GM12801 (cell line): Measurements from ENCODE around the gene TUBA4B.

Source experiments
- TF ChIP-seq, protein P1 (sequence below): IDR thresholded peaks from one replicate; pipeline ENCODE4 v1.5.1; 2011; ENCODE audit warnings: control low read depth; ENCODE audit not compliant: insufficient read length; ENCODE audit errors: extremely low read depth

The TUBA4B gene

DNA sequence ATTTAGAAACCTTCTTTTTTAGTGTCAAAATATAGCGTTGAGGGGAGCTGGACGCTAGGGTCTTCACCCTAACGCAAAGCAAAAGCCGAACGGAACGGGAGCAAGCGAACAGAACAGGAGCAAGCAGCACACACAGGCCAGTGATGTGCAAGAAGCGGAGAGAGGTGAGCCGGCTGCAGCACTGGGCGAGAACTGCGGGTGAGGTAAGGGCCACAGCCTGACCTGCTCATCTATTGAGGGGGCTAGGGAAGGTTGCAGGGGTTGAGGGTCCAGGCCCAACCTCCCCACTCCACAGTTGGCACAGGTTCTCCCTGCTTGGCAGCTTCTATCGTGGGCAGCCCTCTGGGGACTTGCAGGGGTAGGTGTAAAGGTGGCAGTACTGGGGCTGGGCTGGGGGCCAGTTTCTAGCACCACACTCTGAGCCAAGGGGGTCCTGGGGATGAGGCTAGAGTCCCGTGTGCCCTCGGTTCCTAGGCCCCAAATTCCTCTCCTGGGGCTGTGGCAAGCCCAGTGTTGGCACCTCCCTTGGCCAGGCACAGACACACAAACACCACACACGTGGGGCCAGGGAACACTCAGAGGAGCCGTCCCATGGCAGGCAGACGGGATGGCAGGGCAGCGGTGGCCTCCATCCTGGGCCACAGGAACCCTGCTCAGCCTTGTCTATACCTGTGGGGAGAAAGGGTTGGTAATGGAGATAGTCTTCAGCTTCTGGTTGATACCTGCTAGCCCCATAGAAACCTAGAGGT, 33.1 kb upstream of the TUBA4B start:
- TF ChIP-seq, protein P1, sequence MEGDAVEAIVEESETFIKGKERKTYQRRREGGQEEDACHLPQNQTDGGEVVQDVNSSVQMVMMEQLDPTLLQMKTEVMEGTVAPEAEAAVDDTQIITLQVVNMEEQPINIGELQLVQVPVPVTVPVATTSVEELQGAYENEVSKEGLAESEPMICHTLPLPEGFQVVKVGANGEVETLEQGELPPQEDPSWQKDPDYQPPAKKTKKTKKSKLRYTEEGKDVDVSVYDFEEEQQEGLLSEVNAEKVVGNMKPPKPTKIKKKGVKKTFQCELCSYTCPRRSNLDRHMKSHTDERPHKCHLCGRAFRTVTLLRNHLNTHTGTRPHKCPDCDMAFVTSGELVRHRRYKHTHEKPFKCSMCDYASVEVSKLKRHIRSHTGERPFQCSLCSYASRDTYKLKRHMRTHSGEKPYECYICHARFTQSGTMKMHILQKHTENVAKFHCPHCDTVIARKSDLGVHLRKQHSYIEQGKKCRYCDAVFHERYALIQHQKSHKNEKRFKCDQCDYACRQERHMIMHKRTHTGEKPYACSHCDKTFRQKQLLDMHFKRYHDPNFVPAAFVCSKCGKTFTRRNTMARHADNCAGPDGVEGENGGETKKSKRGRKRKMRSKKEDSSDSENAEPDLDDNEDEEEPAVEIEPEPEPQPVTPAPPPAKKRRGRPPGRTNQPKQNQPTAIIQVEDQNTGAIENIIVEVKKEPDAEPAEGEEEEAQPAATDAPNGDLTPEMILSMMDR = no peak

DNA sequence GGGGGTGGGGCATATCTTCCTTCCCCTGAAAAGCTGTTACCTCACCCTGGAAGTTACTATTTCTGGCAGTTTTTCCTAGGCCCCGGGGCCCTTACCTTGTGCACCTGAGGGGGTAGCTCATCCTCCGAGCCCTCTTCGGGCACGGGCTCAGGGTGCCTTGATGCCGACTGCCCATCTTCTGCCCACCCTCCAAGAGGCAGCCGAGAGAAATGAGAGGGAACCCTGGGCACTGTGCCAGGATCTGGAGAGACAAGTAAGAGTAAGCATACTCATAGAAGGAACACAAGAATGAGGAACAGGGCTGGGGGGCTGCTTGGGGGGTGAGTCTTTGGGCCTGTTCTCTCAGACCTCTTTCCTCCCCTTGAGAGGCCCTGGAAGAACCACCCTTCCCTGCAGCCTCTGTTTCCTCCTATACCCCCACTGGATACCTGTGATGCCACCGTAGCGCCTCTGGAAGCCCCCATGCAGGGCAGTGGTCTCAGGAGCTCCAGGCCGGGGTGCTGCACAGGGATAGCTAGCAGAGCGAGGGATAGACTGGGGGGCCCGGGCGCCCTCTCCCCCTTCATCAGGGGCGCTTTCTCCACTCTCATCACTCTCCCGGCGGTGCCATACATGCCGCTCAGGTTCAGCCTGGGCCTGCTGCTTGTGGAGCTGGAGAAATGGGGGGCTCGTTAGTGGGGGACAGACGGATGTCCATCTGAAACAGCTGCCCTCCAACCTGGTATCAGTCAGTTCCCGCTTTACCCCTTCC, 32.2 kb upstream of the TUBA4B start:
- TF ChIP-seq, protein P1 = no peak

DNA sequence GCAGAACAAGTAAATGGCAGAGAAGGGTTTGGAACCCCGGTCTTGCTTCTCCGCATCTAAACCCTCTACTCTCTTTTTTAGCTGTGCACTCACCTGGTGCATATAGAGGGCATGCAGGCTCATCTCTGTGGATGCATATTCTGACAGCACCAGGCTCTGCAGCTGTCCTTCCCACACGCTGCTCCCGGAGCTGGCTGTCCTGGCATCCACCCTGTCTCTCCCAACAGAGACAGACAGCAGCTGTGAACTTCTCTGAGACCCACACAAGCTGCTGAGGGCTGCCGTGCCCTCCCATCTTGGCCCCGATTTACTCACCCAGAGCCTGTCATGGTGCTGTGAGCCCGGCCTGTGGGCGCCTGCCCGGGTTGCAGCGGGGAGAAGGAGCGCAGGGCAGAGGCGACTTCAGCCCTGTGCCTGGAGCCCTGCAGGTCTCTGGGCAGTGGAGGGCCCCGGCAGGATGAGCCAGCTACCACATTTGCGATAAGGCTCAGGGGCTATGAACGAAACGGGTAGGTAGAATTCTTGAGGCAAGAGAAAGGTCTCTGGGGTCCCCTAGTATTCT, 31.0 kb upstream of the TUBA4B start:
- TF ChIP-seq, protein P1 = no peak

DNA sequence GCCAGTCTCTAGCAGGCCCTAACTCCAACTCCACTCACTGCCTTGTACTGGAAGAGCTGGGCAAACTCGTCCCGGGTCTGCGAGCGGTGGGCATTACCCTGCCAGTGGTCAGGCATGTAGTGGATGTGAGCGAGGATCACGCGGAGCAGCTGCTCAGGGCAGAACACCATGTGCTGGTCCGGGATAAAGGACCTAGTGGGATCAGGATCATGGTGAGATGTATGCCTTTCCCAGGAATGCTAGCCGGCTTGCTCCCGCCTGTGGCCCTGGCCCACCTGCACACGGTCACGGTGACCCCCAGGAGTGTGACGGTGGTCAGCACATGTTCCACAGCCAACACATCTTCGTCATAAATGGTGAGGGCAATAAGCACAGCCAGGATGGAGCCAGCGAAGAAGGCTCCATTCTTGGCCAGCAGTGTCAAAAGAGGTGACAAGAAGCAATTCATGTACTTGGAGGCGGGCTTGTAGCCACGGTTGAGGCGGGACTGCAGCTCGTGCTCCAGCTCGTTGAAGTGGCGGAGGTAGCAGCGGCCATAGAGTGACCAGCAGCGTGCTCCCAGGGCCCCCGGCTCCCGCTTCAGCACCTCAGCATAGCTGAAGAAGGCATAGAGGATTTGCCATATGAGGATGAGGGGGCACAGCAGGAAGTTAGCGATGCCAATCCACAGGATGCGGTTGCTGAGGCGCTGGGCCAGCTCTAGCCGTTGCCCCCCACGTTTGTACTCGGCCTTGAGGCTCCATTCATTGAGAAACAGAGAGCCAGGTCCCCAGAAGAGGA, 29.0 kb upstream of the TUBA4B start:
- TF ChIP-seq, protein P1 = no peak

GRCh38 chr2:219225350-219225749, 27.7 kb upstream of the TUBA4B start:
- TF ChIP-seq, protein P1 = no peak

DNA sequence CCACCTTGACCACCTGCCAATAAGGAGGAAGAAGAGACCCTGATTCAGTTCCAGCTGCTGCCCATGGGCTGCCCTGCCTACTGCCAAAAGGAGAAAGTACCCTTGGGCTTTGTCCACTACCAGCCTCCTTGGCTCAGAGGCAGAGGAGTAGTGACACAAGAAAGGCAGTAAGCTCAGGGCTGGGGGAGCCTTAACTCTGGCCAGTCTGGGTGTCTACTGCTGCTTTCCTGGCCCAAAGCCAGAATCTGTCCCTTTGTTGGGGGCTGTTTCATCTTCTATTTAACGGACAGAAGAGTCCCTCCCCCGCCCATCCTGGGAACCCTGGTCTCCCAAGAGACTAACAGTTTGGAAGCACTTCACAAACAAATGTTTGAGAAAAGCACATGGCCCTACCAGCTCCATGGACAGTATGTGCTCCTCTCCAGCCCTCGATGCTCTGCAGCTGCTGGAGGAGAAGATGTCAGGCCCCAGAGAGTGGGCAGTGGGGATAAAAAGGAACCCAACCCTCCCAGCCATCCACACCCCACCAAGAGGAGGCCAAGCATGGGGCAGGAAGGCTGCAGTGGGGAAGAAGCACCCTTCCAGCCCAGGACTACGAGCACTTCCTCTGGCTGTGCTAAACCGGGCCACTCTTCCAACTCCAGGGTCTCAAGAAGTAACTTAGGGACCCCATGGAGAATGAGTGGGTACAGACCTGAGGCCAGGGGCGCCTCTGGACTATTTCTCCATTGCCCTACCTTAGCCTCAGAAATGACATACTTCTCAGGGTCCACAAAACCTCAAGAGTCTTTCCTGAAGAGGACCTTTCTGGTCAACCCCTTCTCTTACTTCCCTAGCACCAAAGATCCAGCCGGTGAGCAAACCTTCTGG, 24.8 kb upstream of the TUBA4B start:
- TF ChIP-seq, protein P1 = no peak
